GM23338 (cell line): Measurements from ENCODE around the gene LAMB1. TPM values are rescaled to one million over a fixed set of nuclear protein-coding genes. Genes with fewer than 3 reads are reported as not detected.

Source experiments
- ATAC-seq: fragments of 200-7000 bp; cut with Tn5 transposase; 3 replicates; pipeline ENCODE4 v1.9.1; 2020
- DNase-seq: peaks from one replicate; pipeline ENCODE4 v3.0.0-alpha.2; 2015; ENCODE audit warnings: low spot score
- H2AFZ ChIP-seq: fragments of 200-600 bp; sonication (generic); 2 replicates; pipeline ENCODE4 v1.8.0; 2016; ENCODE audit warnings: antibody characterized with exemption, mild to moderate bottlenecking, moderate library complexity
- H3F3A ChIP-seq: fragments of 200-600 bp; sonication (generic); replicated peaks from 2 replicates; pipeline ENCODE4 v1.8.0; 2017; ENCODE audit warnings: antibody characterized with exemption, mixed run types, low read depth
- H3K27ac ChIP-seq: fragments of 200-600 bp; sonication (generic); 2 replicates; pipeline ENCODE4 v1.6.1; 2016; ENCODE audit warnings: low read depth
- H3K27me3 ChIP-seq: fragments of 200-600 bp; sonication (generic); 2 replicates; pipeline ENCODE4 v1.8.0; 2016; ENCODE audit warnings: mild to moderate bottlenecking, mixed run types, moderate library complexity; ENCODE audit not compliant: insufficient read depth
- H3K36me3 ChIP-seq: fragments of 200-600 bp; sonication (generic); 2 replicates; pipeline ENCODE4 v1.8.0; 2016; ENCODE audit warnings: mild to moderate bottlenecking; ENCODE audit not compliant: insufficient read depth
- H3K4me1 ChIP-seq: fragments of 200-600 bp; sonication (generic); 2 replicates; pipeline ENCODE4 v1.8.0; 2016; ENCODE audit warnings: mild to moderate bottlenecking, moderate library complexity; ENCODE audit not compliant: insufficient read depth
- H3K4me2 ChIP-seq: fragments of 200-600 bp; sonication (generic); 2 replicates; pipeline ENCODE4 v1.7.1; 2017; ENCODE audit warnings: mixed run types
- H3K4me3 ChIP-seq: fragments of 200-600 bp; sonication (generic); 2 replicates; pipeline ENCODE4 v1.6.1; 2016; ENCODE audit warnings: mixed run types
- H3K79me2 ChIP-seq: fragments of 200-600 bp; sonication (generic); replicated peaks from 2 replicates; pipeline ENCODE4 v1.8.0; 2017; ENCODE audit warnings: mild to moderate bottlenecking; ENCODE audit not compliant: insufficient read depth
- H3K9me2 ChIP-seq: fragments of 200-600 bp; sonication (generic); 2 replicates; pipeline ENCODE4 v1.8.0; 2017; ENCODE audit not compliant: insufficient read depth
- H4K20me1 ChIP-seq: fragments of 200-600 bp; sonication (generic); replicated peaks from 2 replicates; pipeline ENCODE4 v1.8.0; 2017; ENCODE audit warnings: mild to moderate bottlenecking; ENCODE audit not compliant: insufficient read depth
- H3K27ac Mint-ChIP-seq: 2 replicates; pipeline ENCODE4 v1.8.0; 2020; ENCODE audit warnings: inconsistent platforms, mild to moderate bottlenecking, moderate library complexity, mixed read lengths
- H3K27me3 Mint-ChIP-seq: 3 replicates; pipeline ENCODE4 v1.8.0; 2022; ENCODE audit warnings: low read depth, mild to moderate bottlenecking, moderate library complexity, mixed read lengths, inconsistent platforms; ENCODE audit not compliant: insufficient read depth, poor library complexity
- H3K36me3 Mint-ChIP-seq: 3 replicates; pipeline ENCODE4 v1.8.0; 2021; ENCODE audit warnings: low read depth, mild to moderate bottlenecking, inconsistent platforms, moderate library complexity, mixed read lengths
- H3K4me1 Mint-ChIP-seq: 3 replicates; pipeline ENCODE4 v1.8.0; 2020; ENCODE audit warnings: mild to moderate bottlenecking, inconsistent platforms, mixed read lengths
- H3K4me3 Mint-ChIP-seq: 3 replicates; pipeline ENCODE4 v1.8.0; 2021; ENCODE audit warnings: moderate library complexity, mild to moderate bottlenecking, inconsistent platforms, mixed read lengths
- H3K9me3 Mint-ChIP-seq: 3 replicates; pipeline ENCODE4 v1.8.0; 2020; ENCODE audit warnings: moderate library complexity, mild to moderate bottlenecking, inconsistent platforms, mixed read lengths
- CTCF ChIP-seq, 2 experiments: fragments of 200-600 bp in 1 of 2; sonication (generic) in 1 of 2; conservative IDR thresholded peaks; 2 replicates each; pipeline versions ENCODE4 v1.5.1 to v1.6.1; 2016 to 2017; ENCODE audit warnings: antibody characterized with exemption in 2 of 2, low read depth in 2 of 2, mild to moderate bottlenecking in 2 of 2, moderate library complexity in 1 of 2
- EZH2phosphoT487 ChIP-seq: fragments of 200-600 bp; sonication (generic); IDR thresholded peaks from one replicate; pipeline ENCODE4 v1.8.1; 2018; ENCODE audit warnings: antibody characterized with exemption; ENCODE audit not compliant: unreplicated experiment
- JUNB ChIP-seq: IDR thresholded peaks from one replicate; pipeline ENCODE4 v1.6.1; 2016; ENCODE audit warnings: antibody characterized with exemption; ENCODE audit not compliant: unreplicated experiment
- NANOG ChIP-seq: IDR thresholded peaks from 2 replicates; pipeline ENCODE4 v1.6.1; 2016; ENCODE audit warnings: antibody characterized with exemption, borderline replicate concordance
- ZNF331 ChIP-seq: fragments of 250-450 bp; sonication (Bioruptor Pico); IDR thresholded peaks from 2 replicates; pipeline ENCODE4 v1.5.0; 2020; ENCODE audit warnings: low read depth, mild to moderate bottlenecking, moderate library complexity
- polyA plus RNA-seq: library from polyadenylated mRNA; unstranded; fragments of >200 nt; fragmentation: Nextera tagmentation; extraction: Ambion mirVana; gene quantifications from 2 replicates; pipeline ENCODE4 v1.2.1, GENCODE V29; 2016
- total RNA-seq: library from RNA; depleted of rRNA; stranded (reverse); fragments of >200 nt; shearing (Covaris generic); gene quantifications from 2 replicates; pipeline ENCODE4 v1.2.3, GENCODE V29; 2014
- TF ChIP-seq, protein P1 (sequence below): fragments of 250-450 bp; sonication (Bioruptor Pico); IDR thresholded peaks from 2 replicates; pipeline ENCODE4 v1.5.0; 2020; ENCODE audit warnings: mild to moderate bottlenecking, moderate library complexity
- TF ChIP-seq, protein P2 (sequence below): IDR thresholded peaks from one replicate; pipeline ENCODE4 v1.6.1; 2018; ENCODE audit warnings: antibody characterized with exemption; ENCODE audit not compliant: unreplicated experiment
- TF ChIP-seq, protein P3 (sequence below): IDR thresholded peaks from 2 replicates; pipeline ENCODE4 v1.6.1; 2016; ENCODE audit warnings: antibody characterized with exemption

Gene LAMB1
- total and polyA plus RNA-seq, 2 experiments from 2014 or later, result 53.5 to 57.8 TPM

- TF ChIP-seq, protein P1, sequence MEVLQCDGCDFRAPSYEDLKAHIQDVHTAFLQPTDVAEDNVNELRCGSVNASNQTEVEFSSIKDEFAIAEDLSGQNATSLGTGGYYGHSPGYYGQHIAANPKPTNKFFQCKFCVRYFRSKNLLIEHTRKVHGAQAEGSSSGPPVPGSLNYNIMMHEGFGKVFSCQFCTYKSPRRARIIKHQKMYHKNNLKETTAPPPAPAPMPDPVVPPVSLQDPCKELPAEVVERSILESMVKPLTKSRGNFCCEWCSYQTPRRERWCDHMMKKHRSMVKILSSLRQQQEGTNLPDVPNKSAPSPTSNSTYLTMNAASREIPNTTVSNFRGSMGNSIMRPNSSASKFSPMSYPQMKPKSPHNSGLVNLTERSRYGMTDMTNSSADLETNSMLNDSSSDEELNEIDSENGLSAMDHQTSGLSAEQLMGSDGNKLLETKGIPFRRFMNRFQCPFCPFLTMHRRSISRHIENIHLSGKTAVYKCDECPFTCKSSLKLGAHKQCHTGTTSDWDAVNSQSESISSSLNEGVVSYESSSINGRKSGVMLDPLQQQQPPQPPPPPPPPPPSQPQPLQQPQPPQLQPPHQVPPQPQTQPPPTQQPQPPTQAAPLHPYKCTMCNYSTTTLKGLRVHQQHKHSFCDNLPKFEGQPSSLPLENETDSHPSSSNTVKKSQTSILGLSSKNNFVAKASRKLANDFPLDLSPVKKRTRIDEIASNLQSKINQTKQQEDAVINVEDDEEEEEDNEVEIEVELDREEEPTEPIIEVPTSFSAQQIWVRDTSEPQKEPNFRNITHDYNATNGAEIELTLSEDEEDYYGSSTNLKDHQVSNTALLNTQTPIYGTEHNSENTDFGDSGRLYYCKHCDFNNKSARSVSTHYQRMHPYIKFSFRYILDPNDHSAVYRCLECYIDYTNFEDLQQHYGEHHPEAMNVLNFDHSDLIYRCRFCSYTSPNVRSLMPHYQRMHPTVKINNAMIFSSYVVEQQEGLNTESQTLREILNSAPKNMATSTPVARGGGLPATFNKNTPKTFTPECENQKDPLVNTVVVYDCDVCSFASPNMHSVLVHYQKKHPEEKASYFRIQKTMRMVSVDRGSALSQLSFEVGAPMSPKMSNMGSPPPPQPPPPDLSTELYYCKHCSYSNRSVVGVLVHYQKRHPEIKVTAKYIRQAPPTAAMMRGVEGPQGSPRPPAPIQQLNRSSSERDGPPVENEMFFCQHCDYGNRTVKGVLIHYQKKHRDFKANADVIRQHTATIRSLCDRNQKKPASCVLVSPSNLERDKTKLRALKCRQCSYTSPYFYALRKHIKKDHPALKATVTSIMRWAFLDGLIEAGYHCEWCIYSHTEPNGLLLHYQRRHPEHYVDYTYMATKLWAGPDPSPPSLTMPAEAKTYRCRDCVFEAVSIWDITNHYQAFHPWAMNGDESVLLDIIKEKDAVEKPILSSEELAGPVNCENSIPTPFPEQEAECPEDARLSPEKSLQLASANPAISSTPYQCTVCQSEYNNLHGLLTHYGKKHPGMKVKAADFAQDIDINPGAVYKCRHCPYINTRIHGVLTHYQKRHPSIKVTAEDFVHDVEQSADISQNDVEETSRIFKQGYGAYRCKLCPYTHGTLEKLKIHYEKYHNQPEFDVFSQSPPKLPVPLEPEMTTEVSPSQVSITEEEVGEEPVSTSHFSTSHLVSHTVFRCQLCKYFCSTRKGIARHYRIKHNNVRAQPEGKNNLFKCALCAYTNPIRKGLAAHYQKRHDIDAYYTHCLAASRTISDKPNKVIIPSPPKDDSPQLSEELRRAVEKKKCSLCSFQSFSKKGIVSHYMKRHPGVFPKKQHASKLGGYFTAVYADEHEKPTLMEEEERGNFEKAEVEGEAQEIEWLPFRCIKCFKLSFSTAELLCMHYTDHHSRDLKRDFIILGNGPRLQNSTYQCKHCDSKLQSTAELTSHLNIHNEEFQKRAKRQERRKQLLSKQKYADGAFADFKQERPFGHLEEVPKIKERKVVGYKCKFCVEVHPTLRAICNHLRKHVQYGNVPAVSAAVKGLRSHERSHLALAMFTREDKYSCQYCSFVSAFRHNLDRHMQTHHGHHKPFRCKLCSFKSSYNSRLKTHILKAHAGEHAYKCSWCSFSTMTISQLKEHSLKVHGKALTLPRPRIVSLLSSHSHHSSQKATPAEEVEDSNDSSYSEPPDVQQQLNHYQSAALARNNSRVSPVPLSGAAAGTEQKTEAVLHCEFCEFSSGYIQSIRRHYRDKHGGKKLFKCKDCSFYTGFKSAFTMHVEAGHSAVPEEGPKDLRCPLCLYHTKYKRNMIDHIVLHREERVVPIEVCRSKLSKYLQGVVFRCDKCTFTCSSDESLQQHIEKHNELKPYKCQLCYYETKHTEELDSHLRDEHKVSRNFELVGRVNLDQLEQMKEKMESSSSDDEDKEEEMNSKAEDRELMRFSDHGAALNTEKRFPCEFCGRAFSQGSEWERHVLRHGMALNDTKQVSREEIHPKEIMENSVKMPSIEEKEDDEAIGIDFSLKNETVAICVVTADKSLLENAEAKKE (CRISPR knock-in tag), result no peak
- TF ChIP-seq JUNB (no peak), EZH2phosphoT487 (no peak), NANOG (no peak), CTCF (conservative IDR thresholded peaks at IDR 0.05; ENCODE audit: low read depth in 2 of 2) (no peak)
These were observed 111.2 kb downstream of the LAMB1 start (continued) for GRCh38 chr7:107891636-107892366.

- peaks cover 5% of the 10 kb centered on the region; the same call in 1 of the 3 replicates for H3K9me3 Mint-ChIP-seq
- TF ChIP-seq NANOG (no peak), ZNF331 (CRISPR knock-in tag) (no peak), JUNB (no peak)
- TF ChIP-seq, protein P2, sequence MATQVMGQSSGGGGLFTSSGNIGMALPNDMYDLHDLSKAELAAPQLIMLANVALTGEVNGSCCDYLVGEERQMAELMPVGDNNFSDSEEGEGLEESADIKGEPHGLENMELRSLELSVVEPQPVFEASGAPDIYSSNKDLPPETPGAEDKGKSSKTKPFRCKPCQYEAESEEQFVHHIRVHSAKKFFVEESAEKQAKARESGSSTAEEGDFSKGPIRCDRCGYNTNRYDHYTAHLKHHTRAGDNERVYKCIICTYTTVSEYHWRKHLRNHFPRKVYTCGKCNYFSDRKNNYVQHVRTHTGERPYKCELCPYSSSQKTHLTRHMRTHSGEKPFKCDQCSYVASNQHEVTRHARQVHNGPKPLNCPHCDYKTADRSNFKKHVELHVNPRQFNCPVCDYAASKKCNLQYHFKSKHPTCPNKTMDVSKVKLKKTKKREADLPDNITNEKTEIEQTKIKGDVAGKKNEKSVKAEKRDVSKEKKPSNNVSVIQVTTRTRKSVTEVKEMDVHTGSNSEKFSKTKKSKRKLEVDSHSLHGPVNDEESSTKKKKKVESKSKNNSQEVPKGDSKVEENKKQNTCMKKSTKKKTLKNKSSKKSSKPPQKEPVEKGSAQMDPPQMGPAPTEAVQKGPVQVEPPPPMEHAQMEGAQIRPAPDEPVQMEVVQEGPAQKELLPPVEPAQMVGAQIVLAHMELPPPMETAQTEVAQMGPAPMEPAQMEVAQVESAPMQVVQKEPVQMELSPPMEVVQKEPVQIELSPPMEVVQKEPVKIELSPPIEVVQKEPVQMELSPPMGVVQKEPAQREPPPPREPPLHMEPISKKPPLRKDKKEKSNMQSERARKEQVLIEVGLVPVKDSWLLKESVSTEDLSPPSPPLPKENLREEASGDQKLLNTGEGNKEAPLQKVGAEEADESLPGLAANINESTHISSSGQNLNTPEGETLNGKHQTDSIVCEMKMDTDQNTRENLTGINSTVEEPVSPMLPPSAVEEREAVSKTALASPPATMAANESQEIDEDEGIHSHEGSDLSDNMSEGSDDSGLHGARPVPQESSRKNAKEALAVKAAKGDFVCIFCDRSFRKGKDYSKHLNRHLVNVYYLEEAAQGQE, result no peak
- TF ChIP-seq, protein P3, sequence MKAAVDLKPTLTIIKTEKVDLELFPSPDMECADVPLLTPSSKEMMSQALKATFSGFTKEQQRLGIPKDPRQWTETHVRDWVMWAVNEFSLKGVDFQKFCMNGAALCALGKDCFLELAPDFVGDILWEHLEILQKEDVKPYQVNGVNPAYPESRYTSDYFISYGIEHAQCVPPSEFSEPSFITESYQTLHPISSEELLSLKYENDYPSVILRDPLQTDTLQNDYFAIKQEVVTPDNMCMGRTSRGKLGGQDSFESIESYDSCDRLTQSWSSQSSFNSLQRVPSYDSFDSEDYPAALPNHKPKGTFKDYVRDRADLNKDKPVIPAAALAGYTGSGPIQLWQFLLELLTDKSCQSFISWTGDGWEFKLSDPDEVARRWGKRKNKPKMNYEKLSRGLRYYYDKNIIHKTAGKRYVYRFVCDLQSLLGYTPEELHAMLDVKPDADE, result no peak
These were observed 111.9 kb downstream of the LAMB1 start, which contains the start of gene DLD for GRCh38 chr7:107890962-107891635. Gene DLD, plus strand, starts transcription at chr7:107891183. Its CDS starts 68 bp downstream, at chr7:107891251.

More at GRCh38 chr7:107890962-107891635, 111.9 kb downstream of the LAMB1 start, which contains the start of gene DLD:
- peak within 1 kb of the TSS; percentile 80 for H3K4me3 ChIP-seq
- H3K27ac ChIP-seq, result peak within 1 kb of the TSS; percentile 76
- peak; percentile 98 for ATAC-seq
- no peaks in the 10 kb centered on the region for H3K9me2 ChIP-seq
- Mint-ChIP-seq H3K27me3 (peaks cover 4% of the 10 kb centered on the region), H3K4me3 (peak within 1 kb of the TSS; percentile 99), H3K27ac (peak within 1 kb of the TSS; percentile 99), H3K4me1 (peaks cover 10% of the 10 kb centered on the region), H3K36me3 (peaks cover 12% of the 10 kb centered on the region)
- H4K20me1 ChIP-seq, result 0 out of 2 replicates have a peak, but pooled peaks cover 3% of the 10 kb centered on the region
- H3F3A ChIP-seq, result no peaks in the 10 kb centered on the region
- peak within 1 kb of the TSS; percentile 85 for H3K4me2 ChIP-seq
- peaks cover 8% of the 10 kb centered on the region; the same call in 1 of the 2 replicates for H3K4me1 ChIP-seq
- peak; percentile 96 for DNase-seq
- no peaks in the 10 kb centered on the region for H3K27me3 ChIP-seq
- no peaks in the 10 kb centered on the region; the same call in 1 of the 2 replicates for H3K36me3 ChIP-seq
- peaks cover 48% of the 10 kb centered on the region for H3K79me2 ChIP-seq
- peak within 1 kb of the TSS; percentile 95 for H2AFZ ChIP-seq
